AG10803 (cell line): ENCODE measurements around the gene RAPGEFL1.
"Not testable (repeated sequence)": the region's sequence is repeated elsewhere in the genome, so short reads cannot be mapped to it uniquely, and the experiment has no call there.

Experiments
- DNase-seq: peaks from one replicate; pipeline ENCODE4 v3.0.0; 2010; ENCODE audit warnings: low read depth
- H3K4me3 ChIP-seq: 2 replicates; pipeline ENCODE4 v1.5.1; 2011; ENCODE audit warnings: mild to moderate bottlenecking, low read length, control low read depth
- TF ChIP-seq, protein P1 (sequence below): conservative IDR thresholded peaks from 2 replicates; pipeline ENCODE4 v1.5.1; 2011; ENCODE audit warnings: mild to moderate bottlenecking, low read length, control low read depth, inconsistent platforms

RAPGEFL1 gene

DNA sequence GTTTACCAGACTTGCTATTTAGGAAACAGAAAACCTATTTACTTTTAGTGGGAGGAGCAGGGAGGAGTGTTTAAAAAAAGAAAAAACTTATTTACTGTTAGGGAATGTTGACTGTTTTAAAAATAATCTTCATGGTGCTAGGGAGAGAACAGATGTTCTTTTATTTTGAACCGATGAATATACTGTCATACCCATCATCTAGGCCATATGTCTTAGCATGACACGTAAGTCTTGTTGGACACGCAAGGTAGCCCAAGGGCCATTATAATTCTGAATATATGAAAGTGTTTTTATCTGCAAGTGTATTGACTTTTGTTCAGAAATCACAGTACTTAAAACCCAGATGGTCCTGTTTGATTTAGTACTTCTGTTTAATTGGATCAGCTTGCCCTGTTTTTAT, 53.4 kb downstream of the RAPGEFL1 start:
- TF ChIP-seq, protein P1, sequence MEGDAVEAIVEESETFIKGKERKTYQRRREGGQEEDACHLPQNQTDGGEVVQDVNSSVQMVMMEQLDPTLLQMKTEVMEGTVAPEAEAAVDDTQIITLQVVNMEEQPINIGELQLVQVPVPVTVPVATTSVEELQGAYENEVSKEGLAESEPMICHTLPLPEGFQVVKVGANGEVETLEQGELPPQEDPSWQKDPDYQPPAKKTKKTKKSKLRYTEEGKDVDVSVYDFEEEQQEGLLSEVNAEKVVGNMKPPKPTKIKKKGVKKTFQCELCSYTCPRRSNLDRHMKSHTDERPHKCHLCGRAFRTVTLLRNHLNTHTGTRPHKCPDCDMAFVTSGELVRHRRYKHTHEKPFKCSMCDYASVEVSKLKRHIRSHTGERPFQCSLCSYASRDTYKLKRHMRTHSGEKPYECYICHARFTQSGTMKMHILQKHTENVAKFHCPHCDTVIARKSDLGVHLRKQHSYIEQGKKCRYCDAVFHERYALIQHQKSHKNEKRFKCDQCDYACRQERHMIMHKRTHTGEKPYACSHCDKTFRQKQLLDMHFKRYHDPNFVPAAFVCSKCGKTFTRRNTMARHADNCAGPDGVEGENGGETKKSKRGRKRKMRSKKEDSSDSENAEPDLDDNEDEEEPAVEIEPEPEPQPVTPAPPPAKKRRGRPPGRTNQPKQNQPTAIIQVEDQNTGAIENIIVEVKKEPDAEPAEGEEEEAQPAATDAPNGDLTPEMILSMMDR, result no peak
- no peak for DNase-seq
- H3K4me3 ChIP-seq, result no peak overlapping the region

DNA sequence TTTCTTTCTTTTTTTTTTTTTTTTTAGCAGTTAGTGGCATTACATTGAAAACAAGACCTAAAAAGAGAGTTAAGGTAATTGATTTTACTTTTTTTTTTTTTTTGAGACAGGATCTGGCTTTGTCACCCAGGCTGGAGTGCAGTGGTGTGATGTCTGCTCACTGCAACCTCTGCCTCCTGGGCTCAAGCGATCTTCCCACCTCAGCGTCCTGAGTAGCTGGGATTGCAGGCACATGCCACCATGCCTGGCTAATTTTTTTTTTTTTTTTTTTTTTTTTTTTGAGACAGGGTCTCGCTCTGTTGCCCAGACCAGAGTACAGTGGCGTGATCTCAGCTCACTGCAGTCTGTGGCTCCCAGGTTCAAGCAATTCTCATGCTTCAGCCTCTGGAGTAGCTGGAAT, 54.7 kb downstream of the RAPGEFL1 start:
- not testable (repeated sequence) for H3K4me3 ChIP-seq, DNase-seq

DNA sequence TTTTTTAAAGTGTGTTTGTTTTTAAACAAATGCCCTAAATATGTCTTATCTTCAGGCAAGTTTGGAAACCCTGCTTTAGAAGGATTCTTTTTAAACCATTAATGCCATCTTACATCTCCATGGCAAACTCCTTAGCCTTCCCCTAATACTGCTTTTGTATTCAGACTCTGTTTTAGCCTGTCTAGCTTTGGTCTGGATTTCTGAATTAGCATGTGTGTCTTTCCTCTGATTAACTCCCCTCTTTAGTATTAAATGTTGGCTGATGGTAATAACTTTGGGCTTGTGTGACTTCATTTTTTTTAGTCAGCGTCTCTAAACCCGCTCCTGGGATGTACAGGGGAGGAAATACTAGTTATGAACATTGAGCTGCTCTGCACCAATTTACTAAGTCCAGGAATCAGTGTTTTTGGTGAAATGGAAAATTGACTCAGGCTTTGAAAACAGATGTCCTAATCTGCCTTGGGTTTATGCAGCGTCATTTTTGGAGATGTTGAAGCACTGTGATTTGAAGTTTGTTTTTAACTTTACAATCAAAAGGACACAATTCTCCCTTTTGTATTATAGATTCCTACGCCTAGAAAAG, 64.1 kb downstream of the RAPGEFL1 start:
- DNase-seq, result no peak
- TF ChIP-seq, protein P1, result no peak
- no peak overlapping the region for H3K4me3 ChIP-seq

DNA sequence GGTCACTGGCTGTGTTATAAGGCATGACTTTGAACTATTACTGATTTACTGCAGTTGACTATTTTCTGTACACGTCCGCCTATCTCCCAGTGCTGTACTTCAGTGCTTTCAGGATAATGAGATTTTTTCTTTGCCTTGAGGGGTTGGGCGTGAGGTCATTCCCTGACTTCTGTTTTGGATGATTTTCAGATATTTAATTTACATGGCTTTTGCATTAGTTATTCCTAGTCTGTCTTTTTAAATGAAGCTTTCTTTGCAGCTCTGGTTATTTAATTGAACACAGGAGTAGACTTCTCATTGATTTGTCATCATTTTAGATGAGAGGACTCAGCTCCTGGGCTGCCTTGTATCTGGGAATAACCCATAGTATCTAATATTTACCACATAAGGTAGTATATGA, 65.5 kb downstream of the RAPGEFL1 start:
- DNase-seq, result peak; percentile 46
- H3K4me3 ChIP-seq, result no peak overlapping the region
- TF ChIP-seq, protein P1, result no peak

DNA sequence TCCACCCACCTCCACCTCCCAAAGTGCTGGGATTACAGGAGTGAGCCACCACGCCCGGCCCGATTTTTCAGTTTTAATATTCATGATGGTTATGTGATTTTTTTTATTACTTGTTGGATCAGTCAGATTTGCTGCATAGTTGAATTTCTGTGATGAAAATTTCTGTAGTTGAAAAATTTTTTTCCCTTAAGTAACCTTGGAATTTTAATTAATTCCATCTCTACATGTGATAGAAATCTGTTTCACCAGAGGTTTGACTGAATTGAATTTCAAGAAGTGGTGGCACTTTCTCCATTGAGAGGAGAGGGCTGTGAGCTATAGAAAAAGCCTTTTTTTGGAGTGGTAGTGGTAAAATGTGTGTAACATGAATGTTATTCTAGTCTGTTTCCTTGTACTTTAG, 66.5 kb downstream of the RAPGEFL1 start:
- DNase-seq, result peak; percentile 60
- TF ChIP-seq, protein P1, result no peak
- peak overlapping the region; percentile 22 for H3K4me3 ChIP-seq

DNA sequence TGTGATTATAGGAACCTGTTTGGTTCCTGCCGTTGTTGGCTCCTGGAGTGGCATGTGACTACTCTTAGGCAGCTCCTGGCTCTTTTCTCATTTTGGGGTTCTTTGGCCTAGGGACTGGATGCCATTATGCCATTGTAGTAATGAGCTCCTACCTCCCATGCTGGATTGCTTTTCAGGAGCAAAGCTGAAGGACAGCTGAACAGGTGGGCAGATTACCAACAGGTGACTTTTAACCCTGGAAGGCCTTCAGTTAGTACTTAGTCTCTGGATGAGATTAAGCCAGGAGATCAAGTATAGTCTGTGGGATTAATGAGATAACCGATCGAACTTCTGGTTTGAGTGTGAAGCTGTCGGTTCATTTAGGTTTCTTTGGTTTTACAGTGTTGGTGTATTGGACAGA, 67.0 kb downstream of the RAPGEFL1 start:
- no peak overlapping the region for H3K4me3 ChIP-seq
- TF ChIP-seq, protein P1, result no peak
- no peak for DNase-seq
